ENCODE measurements around the gene DIO3.

DNA sequence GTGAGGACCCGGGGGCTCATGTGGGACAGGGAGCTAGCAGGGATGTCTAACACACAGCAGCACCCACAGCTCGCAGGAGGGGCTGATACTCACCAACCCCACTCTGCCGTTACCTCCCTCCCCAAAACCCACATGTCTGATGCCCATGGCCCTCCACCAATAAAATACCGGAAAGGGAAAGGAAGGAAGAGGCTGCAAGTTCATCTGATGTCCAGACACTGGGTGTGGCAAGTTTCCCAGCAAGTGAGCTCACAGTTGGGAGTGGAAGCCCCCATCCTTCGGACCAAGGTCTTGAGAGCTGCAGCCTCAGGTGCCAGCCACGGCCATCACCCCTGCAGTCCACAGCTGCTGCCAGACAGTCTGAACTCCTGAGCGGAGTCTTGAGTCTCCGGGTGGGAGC is 39.3 kb upstream of the DIO3 start:
- no peak for TF ChIP-seq POLR2AphosphoS5 (IDR thresholded peaks at IDR 0.05; ENCODE audit: low read depth, low read length)
- TF ChIP-seq REST (IDR thresholded peaks at IDR 0.05; ENCODE audit: insufficient read depth in 1 of 2, low read depth in 2 of 2, low read length in 2 of 2) = no peak
- TF ChIP-seq TAF1 (IDR thresholded peaks at IDR 0.05; ENCODE audit: borderline replicate concordance, insufficient read depth, low read length) = no peak
- TF ChIP-seq SIN3A (IDR thresholded peaks at IDR 0.05; ENCODE audit: borderline replicate concordance, insufficient read depth, low read length) = no peak
- no peak for TF ChIP-seq FOXP2 (optimal IDR thresholded peaks at IDR 0.05; ENCODE audit: borderline replicate concordance, extremely low read depth, extremely low read length, insufficient read depth)

Data from PFSK-1 (cell line).